Nephron (organoid): ENCODE data around the gene CDH23.

Source experiments
- H3K27ac Mint-ChIP-seq, 3 experiments: 2 replicates each; pipeline ENCODE4 v1.8.0; 2020; ENCODE audit warnings: mixed read lengths in 3 of 3, mild to moderate bottlenecking in 2 of 3, moderate library complexity in 1 of 3
- H3K27me3 Mint-ChIP-seq: 2 replicates; pipeline ENCODE4 v1.8.0; 2021; ENCODE audit warnings: low read depth, mild to moderate bottlenecking, moderate library complexity, mixed read lengths
- H3K36me3 Mint-ChIP-seq: 2 replicates; pipeline ENCODE4 v1.8.0; 2020; ENCODE audit warnings: low read depth, mixed read lengths
- H3K4me1 Mint-ChIP-seq: 2 replicates; pipeline ENCODE4 v1.8.0; 2020; ENCODE audit warnings: mixed read lengths
- H3K4me3 Mint-ChIP-seq, 3 experiments: 2 replicates each; pipeline ENCODE4 v1.8.0; 2020; ENCODE audit warnings: mild to moderate bottlenecking in 3 of 3, mixed read lengths in 3 of 3, moderate library complexity in 2 of 3
- H3K9me3 Mint-ChIP-seq: 2 replicates; pipeline ENCODE4 v1.8.0; 2020; ENCODE audit warnings: mixed read lengths
- TF ChIP-seq, protein P1 (sequence below), 3 experiments: fragments of 200-600 bp; sonication (generic); IDR thresholded peaks; one replicate each; pipeline ENCODE4 v1.5.0; 2021; ENCODE audit warnings: antibody characterized with exemption in 3 of 3; ENCODE audit not compliant: unreplicated experiment in 3 of 3

Gene CDH23

DNA sequence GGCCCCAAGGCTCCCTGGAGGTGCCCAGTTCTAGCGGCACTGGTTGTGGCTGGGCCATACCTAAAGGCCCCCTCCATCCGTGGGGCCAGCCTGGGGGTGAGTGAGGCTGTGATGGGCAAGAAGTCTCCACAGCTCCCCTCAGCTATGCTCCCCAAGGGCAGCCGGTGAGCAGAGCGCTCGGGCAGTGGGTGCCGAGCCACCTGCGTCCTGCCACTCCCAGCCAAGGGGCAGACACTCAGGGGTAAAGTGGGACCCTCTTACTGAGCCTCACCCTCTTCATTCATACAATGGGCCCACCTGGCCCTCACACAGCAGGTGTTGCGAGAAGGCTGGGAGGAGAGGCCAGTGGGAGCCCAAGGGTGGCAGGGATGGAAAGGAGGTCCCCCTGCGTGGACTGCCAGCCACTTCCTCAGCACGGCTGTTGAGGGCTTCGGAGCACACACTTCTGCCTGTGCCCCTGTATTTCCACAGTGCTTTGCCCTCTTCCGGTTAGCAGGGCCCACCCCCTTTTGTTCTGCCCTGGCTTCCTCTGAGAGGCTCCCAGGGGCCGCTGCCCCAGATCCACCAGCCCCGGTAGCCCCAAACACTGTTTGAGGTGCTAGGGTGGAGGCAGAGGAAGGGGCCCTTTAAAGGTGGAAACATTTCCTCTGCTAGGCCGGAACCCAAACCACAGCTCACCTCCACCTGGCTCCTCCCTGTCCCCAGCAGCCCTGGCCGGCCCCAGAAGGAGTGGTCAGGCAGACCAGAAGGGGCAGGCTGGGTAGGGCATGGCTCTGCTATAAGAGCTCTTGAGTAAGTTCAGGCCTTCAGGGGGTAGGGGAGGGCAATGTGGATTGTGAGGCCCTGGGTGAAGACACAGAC is 339.2 kb downstream of the CDH23 start:
- H3K4me3 Mint-ChIP-seq: no peak overlapping the region
- H3K4me1 Mint-ChIP-seq: peaks cover 10% of the 10 kb centered on the region
- H3K9me3 Mint-ChIP-seq: no peaks in the 10 kb centered on the region
- H3K27ac Mint-ChIP-seq: peak overlapping the region in 1 of 3 experiments; percentile 12
- peaks cover 9% of the 10 kb centered on the region for H3K27me3 Mint-ChIP-seq
- no peaks in the 10 kb centered on the region for H3K36me3 Mint-ChIP-seq
- TF ChIP-seq, protein P1, sequence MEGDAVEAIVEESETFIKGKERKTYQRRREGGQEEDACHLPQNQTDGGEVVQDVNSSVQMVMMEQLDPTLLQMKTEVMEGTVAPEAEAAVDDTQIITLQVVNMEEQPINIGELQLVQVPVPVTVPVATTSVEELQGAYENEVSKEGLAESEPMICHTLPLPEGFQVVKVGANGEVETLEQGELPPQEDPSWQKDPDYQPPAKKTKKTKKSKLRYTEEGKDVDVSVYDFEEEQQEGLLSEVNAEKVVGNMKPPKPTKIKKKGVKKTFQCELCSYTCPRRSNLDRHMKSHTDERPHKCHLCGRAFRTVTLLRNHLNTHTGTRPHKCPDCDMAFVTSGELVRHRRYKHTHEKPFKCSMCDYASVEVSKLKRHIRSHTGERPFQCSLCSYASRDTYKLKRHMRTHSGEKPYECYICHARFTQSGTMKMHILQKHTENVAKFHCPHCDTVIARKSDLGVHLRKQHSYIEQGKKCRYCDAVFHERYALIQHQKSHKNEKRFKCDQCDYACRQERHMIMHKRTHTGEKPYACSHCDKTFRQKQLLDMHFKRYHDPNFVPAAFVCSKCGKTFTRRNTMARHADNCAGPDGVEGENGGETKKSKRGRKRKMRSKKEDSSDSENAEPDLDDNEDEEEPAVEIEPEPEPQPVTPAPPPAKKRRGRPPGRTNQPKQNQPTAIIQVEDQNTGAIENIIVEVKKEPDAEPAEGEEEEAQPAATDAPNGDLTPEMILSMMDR (IDR thresholded peaks at IDR 0.05; ENCODE audit: unreplicated experiment in 3 of 3): no peak

DNA sequence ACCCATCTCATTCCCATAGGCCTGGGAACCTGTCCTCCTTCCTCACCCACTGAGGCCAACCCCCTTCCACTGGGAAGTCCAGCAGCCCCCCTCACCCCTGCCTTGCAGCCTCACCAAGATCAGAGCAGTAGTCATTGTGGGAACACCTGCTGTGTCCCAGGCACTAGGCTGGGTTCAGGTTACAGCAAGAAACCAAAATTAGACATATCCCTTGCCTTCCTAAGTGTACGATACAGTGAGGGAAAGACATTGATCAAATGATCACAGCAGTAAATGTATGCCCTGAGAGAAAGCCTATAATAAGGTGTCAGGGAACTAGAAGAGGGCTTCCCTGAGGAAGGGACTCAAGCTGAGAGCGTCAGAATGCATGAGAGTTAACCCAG is 339.8 kb downstream of the CDH23 start:
- H3K27me3 Mint-ChIP-seq: peaks cover 9% of the 10 kb centered on the region
- H3K27ac Mint-ChIP-seq: peak overlapping the region; percentile 12 to 64 (median 12)
- no peaks in the 10 kb centered on the region for H3K9me3 Mint-ChIP-seq
- TF ChIP-seq, protein P1 (IDR thresholded peaks at IDR 0.05; ENCODE audit: unreplicated experiment in 3 of 3): no peak
- peak overlapping the region in 1 of 3 experiments; percentile 20 for H3K4me3 Mint-ChIP-seq
- no peaks in the 10 kb centered on the region for H3K36me3 Mint-ChIP-seq
- H3K4me1 Mint-ChIP-seq: peaks cover 10% of the 10 kb centered on the region

DNA sequence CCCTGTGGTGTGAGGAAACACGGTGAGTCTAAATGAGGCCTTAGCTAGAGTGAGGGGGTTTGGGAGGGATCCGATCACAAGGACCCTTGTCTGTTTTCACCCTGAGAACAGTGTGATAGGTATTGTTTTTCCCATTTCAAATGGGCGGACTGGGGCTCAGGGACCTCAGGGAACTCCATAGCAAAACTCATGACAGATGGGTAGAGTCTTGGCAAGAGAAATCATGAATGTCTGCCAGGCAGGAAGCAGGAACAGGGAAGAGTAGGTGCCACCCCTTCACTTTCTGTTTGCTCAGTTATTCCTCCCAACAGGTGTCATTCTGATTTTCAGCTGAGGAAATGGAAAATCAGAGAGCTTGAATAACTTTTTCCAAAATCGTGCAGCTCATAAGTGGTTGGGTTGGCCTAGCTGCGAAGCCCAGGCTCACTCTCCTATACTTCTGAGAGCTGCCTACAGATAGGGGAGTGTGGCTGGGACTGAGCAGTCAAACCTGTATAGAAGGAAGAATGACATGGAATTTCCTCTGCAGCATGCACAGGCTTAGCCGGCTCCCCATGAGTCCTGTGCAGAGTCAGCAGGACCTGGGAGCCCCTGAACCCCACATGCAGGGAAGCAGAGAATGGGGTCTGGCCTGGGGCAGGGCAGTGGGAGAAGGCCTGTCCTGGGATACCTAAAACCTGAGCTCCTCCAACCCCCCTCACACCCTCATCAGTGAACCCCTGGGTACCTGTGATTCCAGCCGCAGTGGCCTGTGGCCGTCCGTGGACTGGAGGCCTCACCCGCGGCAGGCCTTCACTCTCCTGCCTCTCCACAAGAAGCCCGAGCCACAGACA is 340.5 kb downstream of the CDH23 start:
- Mint-ChIP-seq H3K27me3 (peaks cover 9% of the 10 kb centered on the region), H3K36me3 (no peaks in the 10 kb centered on the region), H3K4me1 (peaks cover 10% of the 10 kb centered on the region), H3K9me3 (no peaks in the 10 kb centered on the region), H3K27ac (peak overlapping the region; percentile 12 to 64 (median 12)), H3K4me3 (no peak overlapping the region)
- TF ChIP-seq, protein P1 (IDR thresholded peaks at IDR 0.05; ENCODE audit: unreplicated experiment in 3 of 3): no peak

GRCh38 chr10:71737834-71738197 is 341.1 kb downstream of the CDH23 start:
- H3K27ac Mint-ChIP-seq: peak overlapping the region in 1 of 3 experiments; percentile 10
- peaks cover 9% of the 10 kb centered on the region for H3K27me3 Mint-ChIP-seq
- TF ChIP-seq, protein P1 (IDR thresholded peaks at IDR 0.05; ENCODE audit: unreplicated experiment in 3 of 3): no peak
- no peaks in the 10 kb centered on the region for H3K36me3 Mint-ChIP-seq
- no peaks in the 10 kb centered on the region for H3K9me3 Mint-ChIP-seq
- peaks cover 10% of the 10 kb centered on the region for H3K4me1 Mint-ChIP-seq
- H3K4me3 Mint-ChIP-seq: no peak overlapping the region

DNA sequence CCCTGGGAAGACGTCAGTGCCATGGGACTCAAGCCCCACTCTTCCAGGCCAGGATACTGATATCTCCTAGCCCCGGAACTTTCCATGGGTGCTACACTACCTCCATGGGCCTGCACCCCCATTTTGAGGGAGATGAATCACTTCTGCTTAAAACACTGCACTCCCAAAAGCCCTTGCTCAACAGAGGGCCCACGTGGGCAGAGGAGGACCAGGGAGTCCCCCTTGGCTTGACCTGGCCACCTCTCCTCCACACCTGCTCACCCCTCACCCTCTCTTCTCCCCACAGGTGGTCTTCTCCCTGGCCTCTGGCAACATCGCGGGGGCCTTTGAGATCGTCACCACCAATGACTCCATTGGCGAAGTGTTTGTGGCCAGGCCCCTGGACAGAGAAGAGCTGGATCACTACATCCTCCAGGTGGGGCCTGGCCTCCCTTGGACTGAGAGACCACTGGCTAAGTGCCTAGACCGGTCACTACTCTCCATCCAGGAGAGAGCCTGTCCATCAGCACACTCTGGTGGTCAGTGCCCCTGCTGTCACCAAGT is 342.7 kb downstream of the CDH23 start:
- no peak overlapping the region for H3K27ac Mint-ChIP-seq
- H3K4me1 Mint-ChIP-seq: peaks cover 10% of the 10 kb centered on the region
- H3K4me3 Mint-ChIP-seq: no peak overlapping the region
- no peaks in the 10 kb centered on the region for H3K36me3 Mint-ChIP-seq
- H3K9me3 Mint-ChIP-seq: no peaks in the 10 kb centered on the region
- peaks cover 9% of the 10 kb centered on the region for H3K27me3 Mint-ChIP-seq
- TF ChIP-seq, protein P1 (IDR thresholded peaks at IDR 0.05; ENCODE audit: unreplicated experiment in 3 of 3): no peak
